ACHN (cell line): ENCODE measurements around the gene CFH.
"Not testable (repeated sequence)": the region's sequence is repeated elsewhere in the genome, so short reads cannot be mapped to it uniquely, and the experiment has no call there.

Experiments
- DNase-seq: peaks from one replicate; pipeline ENCODE4 v3.0.0-alpha.2; 2015
- in situ Hi-C: cut with HindIII; loops from 2 replicates; pipeline ENCODE4 v1.10.0; 2017; ENCODE audit warnings: low sequenced_read_pairs, low pct_ligation_motif_present, low pct_unique_long_range_greater_than_20kb

CFH gene

GRCh38 chr1:196659471-196659870 is 7.6 kb downstream of the CFH start:
- in situ Hi-C loops, result no loop called here
- DNase-seq, result no peak

DNA sequence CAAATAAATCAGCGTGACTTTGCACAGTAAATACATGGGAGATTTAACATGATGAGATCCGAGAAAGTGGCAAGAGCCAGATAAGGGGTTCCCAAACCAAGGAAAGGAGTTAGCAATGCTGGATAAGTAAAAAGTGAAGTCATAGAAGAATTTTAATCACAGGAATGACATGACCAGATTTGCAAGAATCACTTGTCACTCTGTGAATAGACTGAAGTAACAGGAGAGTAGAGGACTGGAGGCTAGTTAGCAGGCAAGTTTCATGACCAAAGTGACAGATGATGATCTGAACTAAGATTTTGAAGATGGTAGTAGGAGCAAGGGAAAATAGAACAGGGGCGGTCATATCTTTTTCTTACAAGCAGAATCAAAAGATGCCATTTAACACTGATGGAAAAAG is 8.4 kb downstream of the CFH start:
- no peak for DNase-seq
- in situ Hi-C loops, result no loop called here

GRCh38 chr1:196660852-196661251 is 9.0 kb downstream of the CFH start:
- peak; percentile 55 for DNase-seq

DNA sequence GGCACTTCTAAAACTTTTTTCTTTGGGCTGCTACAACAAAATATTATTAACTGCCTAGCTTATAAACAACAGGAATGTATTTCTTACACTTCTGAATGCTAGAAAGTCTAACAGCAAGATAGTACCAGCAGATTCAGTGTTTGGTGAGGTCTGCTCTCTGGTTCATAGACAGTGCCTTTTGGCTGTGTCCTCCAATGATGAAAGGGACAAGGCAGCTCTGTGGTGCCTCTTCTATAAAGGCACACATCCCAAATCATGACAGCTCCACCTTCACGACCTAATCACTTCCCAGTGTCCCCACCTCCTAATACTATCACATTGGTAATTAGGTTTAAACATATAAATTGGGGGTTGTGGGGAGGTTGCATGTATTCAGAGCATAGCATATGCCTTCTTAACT is 9.5 kb downstream of the CFH start:
- in situ Hi-C loops, result no loop called here
- no peak for DNase-seq

More at GRCh38 chr1:196660852-196661251, 9.0 kb downstream of the CFH start:
- in situ Hi-C loops, result no loop called here

DNA sequence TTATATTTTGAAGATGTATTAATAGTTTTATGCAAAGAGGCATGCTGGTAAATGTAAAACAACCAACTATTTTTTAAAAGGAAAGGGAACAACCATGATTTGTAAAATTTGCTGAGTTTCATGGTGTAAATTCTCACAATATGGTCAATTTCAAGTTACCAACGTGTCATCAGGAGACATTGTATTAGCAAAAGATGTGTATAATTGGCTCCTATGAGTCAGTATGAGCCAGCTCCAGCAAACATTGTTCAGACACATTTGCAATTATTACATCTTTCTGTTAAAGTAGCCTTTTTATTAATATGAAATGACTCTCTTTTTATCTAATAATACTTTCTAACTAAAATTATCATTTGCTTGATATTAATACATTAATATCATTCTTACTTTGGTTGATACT is 15.3 kb downstream of the CFH start:
- in situ Hi-C loops, result no loop called here
- no peak for DNase-seq

DNA sequence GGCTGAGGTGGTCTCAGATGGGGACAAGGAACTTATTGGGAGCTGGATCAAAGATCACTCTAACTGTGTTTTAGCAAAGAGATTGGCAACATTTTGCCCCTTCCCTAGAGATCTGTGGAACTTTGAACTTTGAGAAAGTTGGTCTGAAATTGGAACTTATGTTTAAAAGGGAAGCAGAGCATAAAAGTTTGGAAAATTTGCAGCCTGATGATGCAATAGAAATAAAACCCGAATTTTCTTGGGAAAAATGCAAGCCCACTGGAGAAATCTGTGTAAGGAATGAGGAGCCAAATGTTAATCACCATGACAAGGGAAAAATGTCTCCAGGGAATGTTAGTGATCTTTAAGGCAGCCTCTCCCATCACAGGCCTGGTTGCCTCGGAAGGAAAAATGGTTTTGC is 17.2 kb downstream of the CFH start:
- in situ Hi-C loops, result no loop called here
- DNase-seq, result no peak

DNA sequence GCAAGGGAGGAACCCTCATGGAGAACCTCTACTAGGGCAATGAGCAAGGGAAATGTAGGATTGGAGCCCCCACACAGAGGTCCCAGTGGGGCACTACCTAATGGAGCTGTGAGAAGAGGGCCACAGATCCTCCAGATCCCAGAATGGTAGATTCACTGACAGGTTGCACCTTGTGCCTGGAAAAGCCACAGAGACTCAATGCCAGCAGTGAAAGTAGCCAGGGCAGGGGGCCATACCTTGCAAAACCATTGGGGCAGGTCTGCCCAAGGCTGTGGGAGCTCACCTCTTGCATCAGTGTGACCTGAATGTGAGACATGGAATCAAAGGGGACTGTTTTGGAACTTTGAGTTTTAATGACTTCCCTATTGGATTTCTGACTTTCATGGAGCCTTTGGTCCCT is 17.9 kb downstream of the CFH start:
- in situ Hi-C loops, result no loop called here

DNA sequence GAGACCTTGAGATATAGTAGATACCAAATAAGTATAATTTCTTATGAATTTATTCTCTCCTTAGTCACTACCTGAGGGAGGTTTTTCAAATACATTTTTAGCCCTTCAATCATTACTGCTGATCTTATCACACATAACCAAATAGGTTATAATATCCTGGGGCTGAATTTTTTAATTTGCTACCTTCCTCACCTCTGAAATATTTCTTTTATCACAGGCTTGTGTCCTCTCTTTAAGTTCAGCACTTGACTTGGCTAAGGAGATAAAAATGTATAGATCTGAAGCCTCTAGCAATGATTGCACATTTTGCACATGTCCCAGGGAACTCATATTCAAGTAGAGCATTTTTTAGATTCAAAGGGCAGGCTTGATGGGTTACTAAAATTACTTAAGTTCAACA is 23.1 kb downstream of the CFH start:
- in situ Hi-C loops, result no loop called here
- no peak for DNase-seq

More for the DNA sequence above, 17.9 kb downstream of the CFH start:
- no peak for DNase-seq

DNA sequence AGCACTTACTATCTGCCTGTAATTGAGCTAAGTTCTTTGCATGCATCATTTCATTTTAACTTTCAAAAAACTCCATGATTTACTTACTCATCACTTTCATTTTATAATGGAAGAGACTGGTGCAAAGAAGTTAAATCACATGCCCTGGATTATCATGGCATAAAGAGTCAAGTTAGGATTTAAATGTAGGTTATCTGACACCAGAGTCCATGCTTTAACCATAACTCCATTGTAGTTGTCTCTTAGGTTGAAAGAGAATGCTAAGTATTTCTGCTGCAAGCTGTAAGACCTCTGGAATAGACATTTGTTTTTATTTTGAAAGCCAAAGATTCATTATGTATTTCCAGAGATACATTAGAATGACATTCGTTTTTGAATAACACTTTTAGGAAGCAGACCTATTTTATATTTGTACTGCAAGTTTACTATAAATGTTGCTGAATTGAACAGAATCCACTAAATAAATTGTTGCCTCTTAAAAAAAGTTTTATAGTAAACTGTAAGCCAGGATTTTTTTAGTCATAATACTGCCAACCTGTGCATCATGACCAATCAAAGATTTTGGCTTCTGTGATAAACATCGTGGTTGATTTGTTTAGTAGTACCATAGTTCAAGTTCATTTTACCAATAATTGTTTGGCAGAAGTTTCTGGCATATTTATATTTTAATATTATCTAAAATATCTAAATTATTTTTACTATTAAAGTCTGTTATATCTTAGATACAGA is 26.1 kb downstream of the CFH start:
- no peak for DNase-seq
- in situ Hi-C loops, result no loop called here

- peak; percentile 64 for DNase-seq
- in situ Hi-C loops, result no loop called here
Observed at GRCh38 chr1:196678510-196678884, 26.7 kb downstream of the CFH start.

DNA sequence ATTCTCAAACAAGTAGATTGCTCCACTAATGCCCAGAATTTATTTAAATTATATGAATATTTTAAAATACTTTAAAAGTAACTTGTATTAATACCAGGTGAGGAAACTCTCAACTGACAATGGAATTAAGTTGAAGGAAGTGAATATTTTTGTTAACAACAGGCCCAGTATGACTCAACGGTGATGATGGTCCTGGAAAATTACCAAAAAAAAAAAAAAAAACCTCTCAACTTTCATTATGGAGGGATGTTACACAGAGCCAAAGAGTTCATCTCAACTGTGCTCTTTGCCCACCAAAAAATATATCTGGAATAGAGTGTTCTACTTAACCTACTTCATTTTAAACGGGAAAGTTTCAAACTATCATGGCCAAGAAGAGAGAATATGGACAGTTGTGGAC is 28.3 kb downstream of the CFH start:
- in situ Hi-C loops, result no loop called here
- no peak for DNase-seq

DNA sequence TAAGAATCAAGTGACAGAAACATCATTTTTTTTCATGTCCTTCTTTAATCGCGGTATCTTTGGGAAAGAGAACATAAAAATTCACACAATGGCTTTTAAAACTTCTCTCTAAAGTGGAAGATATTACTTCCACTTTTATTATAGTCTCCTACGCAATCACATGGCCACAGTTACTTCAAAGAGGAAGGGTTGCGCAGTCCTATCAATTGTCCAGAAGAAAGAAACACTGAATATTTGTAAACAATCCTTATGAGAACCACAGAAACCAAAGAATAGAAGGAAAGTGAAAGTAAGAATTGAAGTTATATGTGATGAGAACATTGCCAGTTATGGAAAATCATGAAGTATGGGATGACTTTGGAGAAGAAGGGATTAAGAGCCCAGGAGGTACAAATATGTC is 32.6 kb downstream of the CFH start:
- in situ Hi-C loops, result no loop called here
- DNase-seq, result no peak

GRCh38 chr1:196685506-196685905 is 33.7 kb downstream of the CFH start:
- in situ Hi-C loops, result no loop called here
- DNase-seq, result no peak

DNA sequence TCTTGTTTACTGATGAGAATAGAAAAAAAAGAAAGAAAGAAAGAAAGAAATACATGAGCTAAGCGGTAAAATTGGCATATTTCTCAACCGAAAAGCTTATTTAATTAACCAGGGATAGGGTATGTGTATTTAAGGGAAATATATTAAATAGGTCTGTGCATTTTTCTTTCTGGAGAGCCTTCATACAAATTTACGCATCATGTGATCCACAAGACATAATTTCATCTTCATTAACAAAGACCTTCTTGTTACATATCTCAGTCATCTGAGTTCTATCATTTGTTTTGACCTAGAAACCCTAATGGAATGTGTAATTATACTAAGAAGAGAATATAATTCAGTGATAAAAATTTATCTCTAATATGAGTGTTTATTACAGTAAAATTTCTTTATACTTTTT is 37.2 kb downstream of the CFH start:
- in situ Hi-C loops, result no loop called here
- no peak for DNase-seq

DNA sequence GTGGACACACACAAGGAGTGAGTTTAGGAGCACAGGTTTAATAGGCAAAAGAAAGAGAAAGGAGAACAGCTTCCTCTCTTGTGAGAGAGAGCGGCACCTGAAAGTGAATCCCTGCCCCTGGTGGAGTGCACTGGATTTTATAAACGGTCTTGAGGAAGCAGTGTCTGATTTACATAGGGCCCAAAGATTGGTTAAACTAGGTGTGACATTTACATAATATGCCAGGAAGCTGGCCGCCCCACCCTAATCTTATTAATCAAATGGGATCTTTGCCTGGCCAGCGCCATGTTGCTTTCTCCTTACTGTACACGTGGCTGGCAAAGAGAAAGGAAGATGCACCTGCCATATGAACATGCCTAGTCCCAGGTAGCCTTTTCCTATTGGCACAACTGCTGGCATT is 38.7 kb downstream of the CFH start:
- DNase-seq, result no peak

DNA sequence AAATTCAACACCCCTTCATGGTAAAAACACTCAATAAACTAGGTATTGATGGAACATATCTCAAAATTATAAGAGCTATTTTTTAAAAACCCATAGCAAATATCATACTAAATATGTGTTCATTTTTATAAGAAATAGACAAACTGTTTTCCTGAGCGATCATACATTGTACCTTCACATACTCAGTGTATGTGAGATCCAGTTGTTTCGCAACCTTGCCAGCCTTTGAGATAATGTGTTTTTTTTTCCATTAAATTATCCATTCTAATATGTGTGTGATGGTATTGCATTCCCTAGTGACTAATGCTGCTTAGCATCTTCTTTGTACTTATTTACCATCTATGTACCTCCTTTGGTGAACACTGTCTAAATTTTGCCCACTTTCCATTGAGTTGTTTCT is 47.1 kb downstream of the CFH start:
- no peak for DNase-seq
- in situ Hi-C loops, result no loop called here

More for the DNA sequence above, 38.7 kb downstream of the CFH start:
- in situ Hi-C loops, result no loop called here

DNA sequence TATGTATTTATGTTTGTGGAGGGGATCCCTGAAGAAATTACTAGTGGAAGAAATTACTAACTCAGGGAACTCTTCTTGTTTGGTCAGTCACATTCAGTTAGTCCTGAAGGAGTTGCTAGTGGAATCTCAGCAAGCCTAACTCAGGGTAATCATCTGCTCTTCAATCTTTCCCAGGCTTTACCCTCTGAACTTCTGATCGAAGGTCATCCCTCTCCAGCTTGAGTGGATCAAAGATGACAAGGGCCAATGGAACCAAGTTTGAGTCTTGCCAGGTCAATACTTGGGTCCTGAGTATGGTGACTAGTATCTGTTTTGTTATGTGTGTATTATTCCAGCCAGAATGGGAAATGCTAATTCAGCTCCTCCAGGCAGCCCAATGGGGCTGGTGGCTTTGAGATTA is 49.3 kb downstream of the CFH start:
- in situ Hi-C loops, result no loop called here
- DNase-seq, result no peak

DNA sequence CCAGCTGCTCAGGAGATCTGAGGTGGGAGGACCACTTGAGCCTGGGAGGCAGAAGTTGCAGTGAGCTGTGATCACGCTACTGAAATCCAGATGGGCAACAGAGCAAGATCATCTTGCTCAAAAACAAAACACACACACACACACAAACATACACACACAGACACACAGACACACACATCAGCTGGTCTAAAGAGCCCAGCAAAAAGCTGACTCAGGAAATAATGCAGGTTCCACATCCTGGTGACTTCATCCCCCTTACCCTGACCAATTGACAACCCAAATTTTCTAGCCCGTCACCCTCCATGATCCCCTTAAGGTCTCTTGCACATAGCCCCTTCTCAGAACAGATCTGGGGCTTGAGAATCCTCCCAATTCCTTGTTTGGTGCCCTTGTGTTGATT is 58.0 kb downstream of the CFH start:
- DNase-seq, in situ Hi-C loops: not testable (repeated sequence)

GRCh38 chr1:196717868-196718267 is 66.0 kb downstream of the CFH start:
- in situ Hi-C loops, result no loop called here
- DNase-seq, result no peak

DNA sequence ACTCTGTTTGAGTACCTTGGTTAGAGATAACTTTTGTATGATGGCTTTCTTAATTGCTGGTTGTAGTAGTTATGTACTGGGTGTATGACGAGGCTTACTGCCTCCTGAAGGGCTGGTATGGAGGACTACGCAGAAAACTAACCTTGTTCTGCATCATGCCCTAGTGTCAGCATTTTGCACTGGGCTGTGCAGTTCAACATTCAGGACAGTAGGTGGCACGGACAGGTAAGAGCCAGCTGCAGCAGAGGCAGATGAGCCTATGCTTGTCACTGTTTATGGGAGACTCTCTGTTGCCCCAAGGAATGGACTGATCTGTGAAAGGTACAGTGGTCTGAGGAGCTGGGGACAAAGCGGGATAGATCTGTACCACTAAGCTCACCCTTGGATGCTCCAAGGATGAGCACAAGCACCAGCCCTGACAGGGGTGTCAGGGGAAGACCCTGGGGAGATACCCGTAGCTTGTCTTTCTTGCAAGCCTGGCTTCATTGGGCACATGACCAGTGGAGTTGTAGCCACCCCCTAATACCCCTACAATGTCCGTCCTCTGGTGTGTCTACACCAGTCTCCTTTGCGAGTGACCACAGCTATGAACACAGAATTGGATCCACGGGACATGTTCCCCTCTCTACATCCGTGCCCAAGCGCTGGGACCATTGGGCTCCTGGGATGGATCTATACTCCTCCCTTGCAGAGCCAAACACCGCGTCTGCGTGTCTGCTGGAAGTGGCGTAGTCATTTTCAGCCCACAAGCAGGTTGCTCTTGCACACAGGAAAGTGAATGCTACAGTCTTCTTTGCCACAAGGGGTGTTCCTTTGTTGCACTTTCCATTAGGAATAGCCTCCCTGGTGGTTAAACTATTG is 71.7 kb downstream of the CFH start:
- in situ Hi-C loops, result no loop called here

More for the DNA sequence above, 71.7 kb downstream of the CFH start:
- DNase-seq, result peak; percentile 81
